HL-60 (cell line): Measurements from ENCODE around the gene YWHAB.

ENCODE experiments used
- DNase-seq, 2 experiments: peaks; one replicate each; pipeline ENCODE4 v3.0.0-alpha.2; 2010 to 2020; ENCODE audit warnings: low read depth in 1 of 2, low spot score in 1 of 2
- H3K27ac ChIP-seq: fragments of 250-450 bp; sonication (Bioruptor Pico); replicated peaks from 2 replicates; pipeline ENCODE4 v1.5.1; 2020; ENCODE audit warnings: mild to moderate bottlenecking, moderate library complexity
- H3K27me3 ChIP-seq: fragments of 250-450 bp; sonication (Bioruptor Pico); 2 replicates; pipeline ENCODE4 v1.5.1; 2021; ENCODE audit warnings: mild to moderate bottlenecking, moderate library complexity; ENCODE audit not compliant: insufficient read depth, poor library complexity, severe bottlenecking
- H3K4me3 ChIP-seq: replicated peaks from 2 replicates; pipeline ENCODE4 v1.5.1; 2011; ENCODE audit warnings: mild to moderate bottlenecking, control low read depth, low read length; ENCODE audit not compliant: insufficient read depth
- GABPA ChIP-seq: IDR thresholded peaks from 2 replicates; pipeline ENCODE4 v1.6.1; 2012; ENCODE audit warnings: low read depth
- POLR2AphosphoS5 ChIP-seq: IDR thresholded peaks from 2 replicates; pipeline ENCODE4 v1.6.1; 2012; ENCODE audit warnings: low read depth
- SPI1 ChIP-seq: IDR thresholded peaks from 2 replicates; pipeline ENCODE4 v1.6.1; 2012; ENCODE audit warnings: low read depth, mild to moderate bottlenecking, borderline replicate concordance
- TF ChIP-seq, protein P1 (sequence below): IDR thresholded peaks from 2 replicates; pipeline ENCODE4 v1.6.1; 2012; ENCODE audit warnings: low read depth; ENCODE audit not compliant: insufficient replicate concordance
- TF ChIP-seq, protein P2 (sequence below): IDR thresholded peaks from one replicate; pipeline ENCODE4 v1.5.1; 2011; ENCODE audit warnings: low read length, control low read depth, inconsistent platforms; ENCODE audit not compliant: insufficient read depth

YWHAB gene

DNA sequence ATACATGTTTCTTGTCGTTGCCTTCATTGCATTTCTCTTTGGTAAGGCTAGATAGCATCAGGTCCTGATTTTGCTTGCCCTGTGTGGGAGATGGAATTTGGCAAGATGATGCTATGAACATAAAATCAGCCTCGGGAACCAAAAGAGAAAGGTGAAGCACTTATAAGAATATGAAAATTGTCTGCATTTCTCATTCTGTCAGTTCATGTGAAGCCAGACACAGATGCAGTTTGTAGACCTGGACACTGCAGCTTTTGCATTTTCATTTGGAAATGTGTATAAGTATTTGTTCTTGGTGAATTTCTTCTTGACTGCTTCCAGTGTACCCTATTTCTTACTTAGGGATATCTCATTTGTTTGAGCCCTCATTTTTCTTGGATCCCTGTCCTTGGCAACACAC, 1.3 kb downstream of the YWHAB start:
- no peak for DNase-seq
- H3K27me3 ChIP-seq: no peaks in the 10 kb centered on the region
- TF ChIP-seq SPI1 (no peak), GABPA (no peak), POLR2AphosphoS5 (no peak)
- TF ChIP-seq, protein P1, sequence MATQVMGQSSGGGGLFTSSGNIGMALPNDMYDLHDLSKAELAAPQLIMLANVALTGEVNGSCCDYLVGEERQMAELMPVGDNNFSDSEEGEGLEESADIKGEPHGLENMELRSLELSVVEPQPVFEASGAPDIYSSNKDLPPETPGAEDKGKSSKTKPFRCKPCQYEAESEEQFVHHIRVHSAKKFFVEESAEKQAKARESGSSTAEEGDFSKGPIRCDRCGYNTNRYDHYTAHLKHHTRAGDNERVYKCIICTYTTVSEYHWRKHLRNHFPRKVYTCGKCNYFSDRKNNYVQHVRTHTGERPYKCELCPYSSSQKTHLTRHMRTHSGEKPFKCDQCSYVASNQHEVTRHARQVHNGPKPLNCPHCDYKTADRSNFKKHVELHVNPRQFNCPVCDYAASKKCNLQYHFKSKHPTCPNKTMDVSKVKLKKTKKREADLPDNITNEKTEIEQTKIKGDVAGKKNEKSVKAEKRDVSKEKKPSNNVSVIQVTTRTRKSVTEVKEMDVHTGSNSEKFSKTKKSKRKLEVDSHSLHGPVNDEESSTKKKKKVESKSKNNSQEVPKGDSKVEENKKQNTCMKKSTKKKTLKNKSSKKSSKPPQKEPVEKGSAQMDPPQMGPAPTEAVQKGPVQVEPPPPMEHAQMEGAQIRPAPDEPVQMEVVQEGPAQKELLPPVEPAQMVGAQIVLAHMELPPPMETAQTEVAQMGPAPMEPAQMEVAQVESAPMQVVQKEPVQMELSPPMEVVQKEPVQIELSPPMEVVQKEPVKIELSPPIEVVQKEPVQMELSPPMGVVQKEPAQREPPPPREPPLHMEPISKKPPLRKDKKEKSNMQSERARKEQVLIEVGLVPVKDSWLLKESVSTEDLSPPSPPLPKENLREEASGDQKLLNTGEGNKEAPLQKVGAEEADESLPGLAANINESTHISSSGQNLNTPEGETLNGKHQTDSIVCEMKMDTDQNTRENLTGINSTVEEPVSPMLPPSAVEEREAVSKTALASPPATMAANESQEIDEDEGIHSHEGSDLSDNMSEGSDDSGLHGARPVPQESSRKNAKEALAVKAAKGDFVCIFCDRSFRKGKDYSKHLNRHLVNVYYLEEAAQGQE: no peak
- TF ChIP-seq, protein P2, sequence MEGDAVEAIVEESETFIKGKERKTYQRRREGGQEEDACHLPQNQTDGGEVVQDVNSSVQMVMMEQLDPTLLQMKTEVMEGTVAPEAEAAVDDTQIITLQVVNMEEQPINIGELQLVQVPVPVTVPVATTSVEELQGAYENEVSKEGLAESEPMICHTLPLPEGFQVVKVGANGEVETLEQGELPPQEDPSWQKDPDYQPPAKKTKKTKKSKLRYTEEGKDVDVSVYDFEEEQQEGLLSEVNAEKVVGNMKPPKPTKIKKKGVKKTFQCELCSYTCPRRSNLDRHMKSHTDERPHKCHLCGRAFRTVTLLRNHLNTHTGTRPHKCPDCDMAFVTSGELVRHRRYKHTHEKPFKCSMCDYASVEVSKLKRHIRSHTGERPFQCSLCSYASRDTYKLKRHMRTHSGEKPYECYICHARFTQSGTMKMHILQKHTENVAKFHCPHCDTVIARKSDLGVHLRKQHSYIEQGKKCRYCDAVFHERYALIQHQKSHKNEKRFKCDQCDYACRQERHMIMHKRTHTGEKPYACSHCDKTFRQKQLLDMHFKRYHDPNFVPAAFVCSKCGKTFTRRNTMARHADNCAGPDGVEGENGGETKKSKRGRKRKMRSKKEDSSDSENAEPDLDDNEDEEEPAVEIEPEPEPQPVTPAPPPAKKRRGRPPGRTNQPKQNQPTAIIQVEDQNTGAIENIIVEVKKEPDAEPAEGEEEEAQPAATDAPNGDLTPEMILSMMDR: no peak
- H3K4me3 ChIP-seq: peak overlapping the region; percentile 79
- no peak overlapping the region; the same call in 1 of the 2 replicates for H3K27ac ChIP-seq

DNA sequence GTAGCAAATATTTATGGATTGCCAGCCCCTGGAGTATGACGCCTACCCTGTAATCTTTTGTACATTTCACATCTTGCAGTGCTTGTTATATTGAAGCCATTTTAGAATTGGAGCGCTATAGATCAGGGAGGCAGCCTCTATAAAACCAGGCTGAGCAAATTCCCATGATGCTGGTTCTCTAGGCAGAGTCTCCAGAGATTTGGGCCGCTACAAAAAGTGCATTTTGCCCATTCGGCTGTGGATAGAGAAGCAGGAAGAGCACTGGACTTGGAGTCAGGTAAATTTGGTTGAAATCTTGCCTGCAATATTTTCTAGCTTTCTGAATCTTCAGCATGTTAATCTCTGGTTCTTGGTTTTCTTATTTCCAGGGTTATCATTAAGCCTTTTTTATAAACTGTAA, 2.0 kb downstream of the YWHAB start:
- peak overlapping the region; percentile 79 for H3K4me3 ChIP-seq
- TF ChIP-seq, protein P2: no peak
- TF ChIP-seq SPI1: no peak
- no peak for DNase-seq
- H3K27me3 ChIP-seq: no peaks in the 10 kb centered on the region
- no peak overlapping the region for H3K27ac ChIP-seq

DNA sequence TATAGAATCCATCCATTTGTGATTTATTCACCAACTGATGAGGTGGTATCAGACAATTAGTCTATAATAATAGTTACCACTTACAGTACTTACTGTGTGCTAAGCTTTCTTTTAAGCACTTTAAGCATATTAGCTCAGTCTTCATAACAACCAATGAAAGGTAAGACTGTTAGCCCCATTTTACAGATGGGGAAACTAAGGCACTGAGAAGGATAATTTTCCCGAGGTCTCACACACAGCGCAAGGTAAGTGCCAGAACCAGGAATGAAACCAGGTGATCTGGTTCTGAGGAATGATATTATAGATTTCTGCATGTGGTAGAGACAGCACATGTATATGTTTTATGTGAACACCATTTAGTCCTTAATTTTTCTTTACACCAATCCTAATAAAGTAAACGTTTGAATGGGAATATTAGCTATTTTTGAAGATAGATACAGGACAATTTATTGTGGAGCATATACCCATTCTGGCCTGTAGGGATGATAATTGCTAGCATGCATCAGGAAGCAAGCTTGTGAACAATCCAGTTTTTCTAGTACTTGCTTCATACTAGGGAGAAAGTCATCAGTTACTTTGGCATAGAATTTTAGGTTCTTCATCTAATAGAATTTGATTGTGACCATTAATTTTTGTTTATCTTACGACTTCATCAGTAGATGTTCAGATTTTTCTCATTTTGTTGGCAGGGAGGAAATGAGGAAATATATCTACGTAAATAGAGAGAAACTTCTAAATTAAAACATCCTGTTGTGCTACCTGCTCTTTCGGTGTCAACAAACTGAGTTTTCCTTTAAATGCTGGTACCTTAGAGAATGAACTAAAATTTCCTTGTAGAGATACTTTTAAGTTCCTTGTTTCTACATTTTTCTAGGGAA, 3.0 kb downstream of the YWHAB start:
- Histone ChIP-seq H3K27ac (no peak overlapping the region), H3K4me3 (no peak overlapping the region), H3K27me3 (no peaks in the 10 kb centered on the region)
- TF ChIP-seq, protein P2: peak; percentile 7
- no peak for TF ChIP-seq GABPA
- no peak for TF ChIP-seq SPI1
- TF ChIP-seq, protein P1: no peak
- no peak for TF ChIP-seq POLR2AphosphoS5
- DNase-seq: no peak

DNA sequence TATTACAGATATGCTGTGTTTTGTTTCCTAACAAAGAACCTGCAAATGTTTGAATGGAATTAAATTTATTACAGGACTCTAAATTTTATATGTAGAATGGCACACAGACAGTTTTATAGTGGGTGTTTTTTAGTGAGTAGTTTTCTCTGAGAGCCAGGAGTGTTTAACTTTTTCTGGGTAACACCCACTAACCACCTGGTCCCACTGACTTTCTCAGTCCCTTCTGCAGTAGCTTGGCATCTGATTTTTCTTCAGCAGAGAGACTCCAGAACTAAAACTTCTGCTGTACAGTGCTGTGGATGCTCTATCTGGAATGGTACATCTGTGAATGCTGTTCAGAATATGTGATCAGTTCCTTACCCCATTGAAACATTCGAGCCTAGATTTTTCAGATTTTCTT, 6.3 kb downstream of the YWHAB start:
- Histone ChIP-seq H3K4me3 (no peak overlapping the region), H3K27me3 (no peaks in the 10 kb centered on the region), H3K27ac (no peak overlapping the region)
- TF ChIP-seq POLR2AphosphoS5 (no peak), GABPA (no peak), SPI1 (no peak)
- TF ChIP-seq, protein P2: no peak
- TF ChIP-seq, protein P1: no peak
- no peak for DNase-seq
